PC-3 (cell line): ENCODE results near the gene POM121C.
"Not testable (repeated sequence)": the region's sequence is repeated elsewhere in the genome, so short reads cannot be mapped to it uniquely, and the experiment has no call there.

ENCODE experiments used
- CTCF ChIP-seq: fragments of 300-600 bp; sonication (generic); conservative IDR thresholded peaks from 2 replicates; pipeline ENCODE4 v1.5.1; 2017; ENCODE audit warnings: antibody characterized with exemption, low read depth, mild to moderate bottlenecking, low read length
- EZH2 ChIP-seq: fragments of 300-600 bp; sonication (generic); IDR thresholded peaks from one replicate; pipeline ENCODE4 v1.6.1; 2017; ENCODE audit warnings: antibody characterized with exemption, mild to moderate bottlenecking, low read length; ENCODE audit not compliant: unreplicated experiment

GRCh38 chr7:75410823-75411173, 75.3 kb downstream of the POM121C start:
- not testable (repeated sequence) for TF ChIP-seq CTCF, EZH2
